ENCODE results near the gene RBFOX2.

- TF ChIP-seq CTCF (IDR thresholded peaks at IDR 0.05; ENCODE audit: low read depth, low read length) (no peak), POLR2A (IDR thresholded peaks at IDR 0.05; ENCODE audit: extremely low read depth, insufficient read length) (no peak), MAX (IDR thresholded peaks at IDR 0.05; ENCODE audit: low read depth, low read length) (no peak), MYC (IDR thresholded peaks at IDR 0.05; ENCODE audit: low read depth, low read length) (no peak)
Measured at GRCh38 chr22:35971456-35972119, 57.0 kb downstream of the RBFOX2 start.
